ENCODE results near the gene SGK1. TPM values are rescaled to one million over a fixed set of nuclear protein-coding genes. Genes with fewer than 3 reads are reported as not detected.

SGK1 gene
- total and polyA plus RNA-seq, 7 donors: 17.2 to 352 (median 35.2) TPM

DNA sequence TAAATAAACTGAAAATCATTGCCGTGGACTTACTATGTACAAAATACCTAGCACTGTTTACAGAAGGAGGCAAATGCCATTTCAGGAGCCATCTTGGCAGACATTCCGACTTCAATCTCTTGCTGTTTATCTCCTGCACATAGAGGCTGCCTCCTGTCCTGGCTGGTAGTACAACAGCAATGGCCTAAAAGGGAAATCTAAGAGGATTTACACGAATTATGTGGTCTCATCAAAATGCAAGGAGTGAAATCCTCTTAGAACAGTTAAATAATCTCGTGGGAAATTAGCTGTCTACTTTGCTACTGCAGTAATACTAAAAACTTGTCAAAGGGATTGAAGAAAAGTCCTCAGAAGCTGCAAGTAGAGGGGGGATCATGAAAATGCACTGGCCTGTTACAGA lies 183.3 kb downstream of the SGK1 start:
- Histone ChIP-seq H3K36me3 (no peaks in the 10 kb centered on the region), H3K4me1 (no peaks in the 10 kb centered on the region), H3K9me3 (no peaks in the 10 kb centered on the region), H3K27ac (no peak overlapping the region), H3K27me3 (no peaks in the 10 kb centered on the region), H3K4me3 (no peak overlapping the region)
- TF ChIP-seq POLR2A (IDR thresholded peaks at IDR 0.05): no peak
- no peak for TF ChIP-seq CTCF (IDR thresholded peaks at IDR 0.05)
- TF ChIP-seq POLR2AphosphoS5 (IDR thresholded peaks at IDR 0.05): no peak
- no peak for TF ChIP-seq EP300 (IDR thresholded peaks at IDR 0.05)
- intact Hi-C loops (cut with DNase I): no loop called here
- no peak for DNase-seq
- WGBS, 2 donors: 75 to 81% methylated on average over 4 of the region's 4 CpGs

DNA sequence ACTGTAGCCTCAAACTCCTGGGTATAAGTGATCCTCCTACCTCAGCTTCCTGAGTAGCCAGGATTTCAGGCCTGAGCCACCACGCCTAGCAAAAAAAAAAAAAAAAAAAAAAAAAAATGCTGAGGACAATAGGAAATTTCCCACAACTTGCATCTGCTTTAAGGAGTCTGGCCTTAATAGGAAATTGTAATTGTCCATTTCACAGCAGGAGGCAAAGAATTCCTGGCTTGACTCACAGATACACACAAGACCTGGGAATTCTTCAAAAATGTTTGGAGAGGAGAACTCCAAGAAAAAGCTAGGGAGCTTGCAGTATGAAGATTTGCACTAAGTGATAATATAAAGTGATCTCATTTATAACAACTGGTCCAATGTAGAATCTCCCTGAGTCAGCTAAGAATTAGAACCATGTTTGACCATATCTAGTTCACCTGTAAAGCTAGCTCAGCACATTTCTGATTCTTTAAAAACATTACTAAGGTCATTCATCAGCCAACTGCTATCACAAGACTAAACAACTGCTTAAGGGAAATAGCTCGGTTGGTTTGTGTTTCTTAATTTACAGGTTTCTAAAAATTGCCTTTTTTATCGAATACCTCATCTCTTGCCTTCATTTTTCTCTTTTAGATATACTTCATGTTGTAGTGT lies 185.3 kb downstream of the SGK1 start:
- no peak for DNase-seq
- no peaks in the 10 kb centered on the region for H3K36me3 ChIP-seq
- H3K4me1 ChIP-seq: no peaks in the 10 kb centered on the region
- H3K27ac ChIP-seq: no peak overlapping the region
- no peaks in the 10 kb centered on the region for H3K27me3 ChIP-seq
- intact Hi-C loops (cut with DNase I): no loop called here
- WGBS, 2 donors: 85 to 90% methylated on average over 3 of the region's 3 CpGs
- H3K4me3 ChIP-seq: no peak overlapping the region
- no peaks in the 10 kb centered on the region for H3K9me3 ChIP-seq
- no peak for TF ChIP-seq POLR2AphosphoS5 (IDR thresholded peaks at IDR 0.05)
- TF ChIP-seq CTCF (IDR thresholded peaks at IDR 0.05): no peak
- no peak for TF ChIP-seq EP300 (IDR thresholded peaks at IDR 0.05)
- TF ChIP-seq POLR2A (IDR thresholded peaks at IDR 0.05): no peak

DNA sequence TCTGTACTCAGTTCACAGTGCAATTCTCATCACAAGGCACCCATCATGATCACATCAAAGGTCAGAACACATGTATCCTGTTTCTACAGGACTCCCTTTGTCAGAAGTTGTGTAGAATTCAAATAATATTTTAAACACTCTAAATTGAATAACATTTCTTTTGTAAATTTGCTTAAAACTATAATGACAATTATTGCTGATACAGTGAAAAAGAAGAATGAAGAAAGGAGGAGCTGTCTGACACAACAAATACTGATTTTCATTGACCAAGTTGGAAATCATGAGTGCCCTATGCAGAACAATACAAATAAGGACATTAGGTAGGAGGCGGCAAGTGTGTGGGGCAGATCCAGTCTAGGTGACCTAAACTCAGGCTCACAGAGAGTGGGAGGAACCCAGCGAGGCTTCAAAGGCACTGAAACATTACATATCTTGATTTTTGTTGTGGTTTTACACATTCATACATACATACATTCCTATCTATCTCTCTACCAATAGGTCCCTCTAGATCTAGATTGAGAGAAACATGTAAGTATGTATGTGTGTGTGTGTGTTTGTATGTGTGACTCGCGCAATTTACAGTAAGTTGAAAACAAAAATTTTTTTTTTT lies 186.3 kb downstream of the SGK1 start:
- intact Hi-C loops (cut with DNase I): no loop called here
- Histone ChIP-seq H3K9me3 (no peaks in the 10 kb centered on the region), H3K4me3 (no peak overlapping the region), H3K27ac (no peak overlapping the region), H3K4me1 (no peaks in the 10 kb centered on the region), H3K27me3 (no peaks in the 10 kb centered on the region), H3K36me3 (no peaks in the 10 kb centered on the region)
- no peak for DNase-seq
- 91 to 92% methylated on average over 4 of the region's 4 CpGs for WGBS, 2 donors
- TF ChIP-seq POLR2AphosphoS5 (IDR thresholded peaks at IDR 0.05): no peak

DNA sequence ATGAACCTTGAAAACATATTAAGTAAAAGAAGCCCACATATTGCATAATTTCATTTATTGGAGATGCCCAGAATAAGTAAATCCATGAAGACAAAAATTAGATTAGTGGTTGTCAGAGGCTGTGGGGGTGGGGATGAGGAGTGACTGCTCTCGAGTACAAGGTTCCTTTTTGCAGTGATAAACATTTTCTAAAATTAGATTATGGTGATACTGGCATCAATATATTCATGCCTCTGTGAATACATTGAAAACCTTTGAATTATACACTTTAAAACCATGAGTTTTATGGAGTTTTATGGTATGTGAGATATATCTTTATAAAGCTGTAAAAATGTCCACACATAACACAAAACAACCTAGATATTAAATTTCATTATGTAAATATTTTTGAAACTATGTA lies 189.8 kb downstream of the SGK1 start:
- 0 to 17% methylated on average over 1 of the region's 1 CpG for WGBS, 2 donors
- Histone ChIP-seq H3K4me3 (no peak overlapping the region), H3K9me3 (no peaks in the 10 kb centered on the region), H3K27me3 (no peaks in the 10 kb centered on the region), H3K36me3 (no peaks in the 10 kb centered on the region), H3K27ac (no peak overlapping the region), H3K4me1 (no peaks in the 10 kb centered on the region)
- intact Hi-C loops (cut with DNase I): no loop called here
- DNase-seq: no peak
- no peak for TF ChIP-seq POLR2A (IDR thresholded peaks at IDR 0.05)
- TF ChIP-seq POLR2AphosphoS5 (IDR thresholded peaks at IDR 0.05): no peak
- no peak for TF ChIP-seq CTCF (IDR thresholded peaks at IDR 0.05)
- no peak for TF ChIP-seq EP300 (IDR thresholded peaks at IDR 0.05)

- Histone ChIP-seq H3K4me1 (no peaks in the 10 kb centered on the region), H3K36me3 (no peaks in the 10 kb centered on the region)
- 10 to 20% methylated on average over 5 of the region's 5 CpGs for WGBS, 2 donors
Observed at GRCh38 chr6:134123666-134124208, 194.2 kb downstream of the SGK1 start.

More at GRCh38 chr6:134123666-134124208, 194.2 kb downstream of the SGK1 start:
- peak in 3 of 4 experiments; percentile 24 to 70 (median 51) for TF ChIP-seq CTCF (IDR thresholded peaks at IDR 0.05)
- no peak for TF ChIP-seq EP300 (IDR thresholded peaks at IDR 0.05)
- intact Hi-C loops (cut with DNase I): no loop called here
- no peak for DNase-seq
- H3K27me3 ChIP-seq: no peaks in the 10 kb centered on the region
- no peaks in the 10 kb centered on the region for H3K9me3 ChIP-seq
- no peak overlapping the region for H3K4me3 ChIP-seq
- H3K27ac ChIP-seq: no peak overlapping the region

Data from sigmoid colon (tissue), 7 donors.